H1 (cell line): ENCODE data around the gene ZDHHC3. TPM values are rescaled to one million over a fixed set of nuclear protein-coding genes. Genes with fewer than 3 reads are reported as not detected.

Source experiments
- CTBP2 ChIP-seq: IDR thresholded peaks from 2 replicates; pipeline ENCODE4 v1.7.0; 2011; ENCODE audit warnings: borderline replicate concordance, mild to moderate bottlenecking, moderate library complexity, mixed read lengths, low read length; ENCODE audit not compliant: insufficient read depth, insufficient read length
- GABPA ChIP-seq: IDR thresholded peaks from 2 replicates; pipeline ENCODE4 v1.6.1; 2011; ENCODE audit warnings: mild to moderate bottlenecking, low read length, moderate library complexity, borderline replicate concordance; ENCODE audit not compliant: insufficient read depth
- GTF2F1 ChIP-seq: IDR thresholded peaks from 2 replicates; pipeline ENCODE4 v1.6.1; 2012; ENCODE audit warnings: low read depth, low read length, improper control_type of control experiment, borderline replicate concordance
- MAFK ChIP-seq: IDR thresholded peaks from 2 replicates; pipeline ENCODE4 v1.6.1; 2012; ENCODE audit warnings: low read depth, mild to moderate bottlenecking, improper control_type of control experiment, low read length
- SP4 ChIP-seq: IDR thresholded peaks from 2 replicates; pipeline ENCODE4 v1.6.1; 2012; ENCODE audit warnings: low read length, inconsistent platforms
- polyA plus RNA-seq, 7 experiments: library from polyadenylated mRNA; depleted of rRNA in 3 of 7; stranded (reverse) in 5 of 7; unstranded in 2 of 7; fragments of >200 nt in 5 of 7; fragments of 200-250 nt in 2 of 7; gene quantifications; 1 replicate in 5 of 7; 2 replicates in 1 of 7; 4 replicates in 1 of 7; pipeline versions ENCODE4 v1.2.1 to v1.2.3, GENCODE V29; 2011 to 2013; ENCODE audit warnings: missing spikeins in 2 of 7, mixed read lengths in 2 of 7
- total RNA-seq: library from RNA; stranded (reverse); fragmentation: NEBNext Ultra II Directional; extraction: Animal tissue kit (Norgen Biotek cat#: 25700); gene quantifications from 2 replicates; pipeline ENCODE4 v1.2.1, GENCODE V29; 2021

The ZDHHC3 gene
- total and polyA plus RNA-seq, 2 of the 8 experiments (the other 6 are each of a cell fraction or from before 2014, with no cell fraction given): 77.4 to 88.7 TPM

GRCh38 chr3:44955917-44956316 lies 20.1 kb downstream of the ZDHHC3 start (continued):
- no peak for TF ChIP-seq MAFK
- no peak for TF ChIP-seq GTF2F1
- no peak for TF ChIP-seq CTBP2
- no peak for TF ChIP-seq SP4
- no peak for TF ChIP-seq GABPA
